Effector memory CD8-positive, alpha-beta T cell (primary cell): ENCODE results near the gene HDLBP.
A peak's percentile ranks its signal among the peaks of the same experiment; 100 is the strongest.
"Not testable (repeated sequence)": the region's sequence is repeated elsewhere in the genome, so short reads cannot be mapped to it uniquely, and the experiment has no call there.

Experiments used
- ATAC-seq: fragments of 150-1000 bp; cut with Tn5 transposase; replicated peaks from 2 replicates; pipeline ENCODE4 v1.10.0; 2021; ENCODE audit warnings: mild to moderate bottlenecking, moderate library complexity
- DNase-seq, 3 experiments: peaks; one replicate each; pipeline ENCODE4 v3.0.0; 2021
- H3K27ac Mint-ChIP-seq, 2 donors: one replicate each; pipeline ENCODE4 v1.8.0; 2022; ENCODE audit warnings: mild to moderate bottlenecking in 2 of 2, mixed read lengths in 2 of 2, moderate library complexity in 2 of 2
- H3K27me3 Mint-ChIP-seq, 2 donors: one replicate each; pipeline ENCODE4 v1.8.0; 2022; ENCODE audit warnings: mixed read lengths in 2 of 2
- H3K36me3 Mint-ChIP-seq: one replicate; pipeline ENCODE4 v1.8.0; 2022; ENCODE audit warnings: mild to moderate bottlenecking, moderate library complexity, mixed read lengths; ENCODE audit not compliant: insufficient read depth
- H3K4me1 Mint-ChIP-seq, 2 donors: one replicate each; pipeline ENCODE4 v1.8.0; 2022; ENCODE audit warnings: low read depth in 2 of 2, mixed read lengths in 2 of 2
- H3K4me3 Mint-ChIP-seq, 2 donors: one replicate each; pipeline ENCODE4 v1.8.0; 2022; ENCODE audit warnings: mild to moderate bottlenecking in 2 of 2, mixed read lengths in 2 of 2, moderate library complexity in 2 of 2
- H3K9me3 Mint-ChIP-seq, 2 donors: one replicate each; pipeline ENCODE4 v1.8.0; 2022; ENCODE audit warnings: mixed read lengths in 2 of 2

The HDLBP gene

GRCh38 chr2:241307055-241307454, 8.4 kb downstream of the HDLBP start:
- DNase-seq = no peak
- peak overlapping the region in 1 of 2 donors; percentile 89 for H3K27ac Mint-ChIP-seq
- H3K4me3 Mint-ChIP-seq = no peak overlapping the region
- no peaks in the 10 kb centered on the region for H3K27me3 Mint-ChIP-seq
- ATAC-seq = no peak
- peaks cover 4% of the 10 kb centered on the region for H3K36me3 Mint-ChIP-seq
- no peaks in the 10 kb centered on the region for H3K9me3 Mint-ChIP-seq
- peaks cover 46 to 59% of the 10 kb centered on the region in 2 donors for H3K4me1 Mint-ChIP-seq

- Mint-ChIP-seq H3K27me3 (no peaks in the 10 kb centered on the region), H3K4me1 (peaks cover 41 to 43% of the 10 kb centered on the region in 2 donors), H3K4me3 (no peak overlapping the region), H3K9me3 (no peaks in the 10 kb centered on the region), H3K36me3 (peaks cover 4% of the 10 kb centered on the region), H3K27ac (peak overlapping the region; percentile 71 to 89)
- DNase-seq (no peak), ATAC-seq (no peak)
These were observed 11.3 kb downstream of the HDLBP start for GRCh38 chr2:241304039-241304670.

- no peak overlapping the region for H3K4me3 Mint-ChIP-seq
- ATAC-seq (no peak), DNase-seq (no peak)
- peaks cover 4% of the 10 kb centered on the region for H3K36me3 Mint-ChIP-seq
- H3K4me1 Mint-ChIP-seq = peaks cover 42 to 45% of the 10 kb centered on the region in 2 donors
- no peaks in the 10 kb centered on the region for H3K27me3 Mint-ChIP-seq
- peak overlapping the region in 1 of 2 donors; percentile 89 for H3K27ac Mint-ChIP-seq
- H3K9me3 Mint-ChIP-seq = no peaks in the 10 kb centered on the region
These were observed 12.5 kb downstream of the HDLBP start for GRCh38 chr2:241302759-241303651.

- Mint-ChIP-seq H3K4me1 (peaks cover 46 to 50% of the 10 kb centered on the region in 2 donors), H3K9me3 (no peaks in the 10 kb centered on the region), H3K27me3 (no peaks in the 10 kb centered on the region), H3K27ac (no peak overlapping the region), H3K4me3 (no peak overlapping the region), H3K36me3 (peaks cover 10% of the 10 kb centered on the region)
- DNase-seq (no peak), ATAC-seq (no peak)
These were observed 13.4 kb downstream of the HDLBP start for GRCh38 chr2:241302083-241302482.

- ATAC-seq (peak; percentile 76), DNase-seq (peak in 2 of 3 experiments; percentile 27 to 35)
- H3K36me3 Mint-ChIP-seq = peaks cover 8% of the 10 kb centered on the region
- H3K4me1 Mint-ChIP-seq = peaks cover 50 to 57% of the 10 kb centered on the region in 2 donors
- H3K9me3 Mint-ChIP-seq = no peaks in the 10 kb centered on the region
- peak overlapping the region in 1 of 2 donors; percentile 62 for H3K4me3 Mint-ChIP-seq
- H3K27me3 Mint-ChIP-seq = no peaks in the 10 kb centered on the region
- peak overlapping the region in 1 of 2 donors; percentile 54 for H3K27ac Mint-ChIP-seq
These were observed 15.5 kb downstream of the HDLBP start for GRCh38 chr2:241300000-241300399.

- no peaks in the 10 kb centered on the region for H3K9me3 Mint-ChIP-seq
- peak overlapping the region; percentile 9 to 86 for H3K27ac Mint-ChIP-seq
- peaks cover 8% of the 10 kb centered on the region for H3K36me3 Mint-ChIP-seq
- peaks cover 45 to 49% of the 10 kb centered on the region in 2 donors for H3K4me1 Mint-ChIP-seq
- peak overlapping the region; percentile 58 to 62 for H3K4me3 Mint-ChIP-seq
- DNase-seq (no peak), ATAC-seq (peak; percentile 67)
- H3K27me3 Mint-ChIP-seq = no peaks in the 10 kb centered on the region
These were observed 16.8 kb downstream of the HDLBP start for GRCh38 chr2:241298673-241299072.

- Mint-ChIP-seq H3K36me3 (peaks cover 8% of the 10 kb centered on the region), H3K4me1 (peaks cover 42 to 46% of the 10 kb centered on the region in 2 donors), H3K4me3 (no peak overlapping the region), H3K27me3 (no peaks in the 10 kb centered on the region), H3K9me3 (no peaks in the 10 kb centered on the region), H3K27ac (peak overlapping the region in 1 of 2 donors; percentile 27)
- DNase-seq (no peak), ATAC-seq (no peak)
These were observed 18.7 kb downstream of the HDLBP start for GRCh38 chr2:241296767-241297166.

GRCh38 chr2:241295326-241296095, 20.0 kb downstream of the HDLBP start:
- Mint-ChIP-seq H3K9me3 (no peaks in the 10 kb centered on the region), H3K27ac (no peak overlapping the region), H3K36me3 (peaks cover 8% of the 10 kb centered on the region), H3K4me3 (no peak overlapping the region), H3K4me1 (peaks cover 43 to 56% of the 10 kb centered on the region in 2 donors), H3K27me3 (no peaks in the 10 kb centered on the region)
- ATAC-seq = no peak
- no peak for DNase-seq

- H3K9me3 Mint-ChIP-seq, H3K27ac Mint-ChIP-seq, H3K27me3 Mint-ChIP-seq, DNase-seq, H3K36me3 Mint-ChIP-seq, H3K4me3 Mint-ChIP-seq, ATAC-seq: not testable (repeated sequence)
- peaks cover 39 to 56% of the 10 kb centered on the region in 2 donors for H3K4me1 Mint-ChIP-seq
These were observed 22.1 kb downstream of the HDLBP start for GRCh38 chr2:241293378-241293797.

- peaks cover 33 to 60% of the 10 kb centered on the region in 2 donors for H3K4me1 Mint-ChIP-seq
- DNase-seq (no peak), ATAC-seq (no peak)
- no peaks in the 10 kb centered on the region for H3K27me3 Mint-ChIP-seq
- peaks cover under 1% of the 10 kb centered on the region for H3K36me3 Mint-ChIP-seq
- no peak overlapping the region for H3K4me3 Mint-ChIP-seq
- H3K9me3 Mint-ChIP-seq = no peaks in the 10 kb centered on the region
- H3K27ac Mint-ChIP-seq = peak overlapping the region; percentile 15 to 66
These were observed 23.5 kb downstream of the HDLBP start for GRCh38 chr2:241291977-241292376.

GRCh38 chr2:241291153-241291552, 24.3 kb downstream of the HDLBP start:
- Mint-ChIP-seq H3K4me3 (no peak overlapping the region), H3K4me1 (peaks cover 26 to 54% of the 10 kb centered on the region in 2 donors), H3K27ac (peak overlapping the region in 1 of 2 donors; percentile 46), H3K36me3 (no peaks in the 10 kb centered on the region), H3K9me3 (no peaks in the 10 kb centered on the region), H3K27me3 (no peaks in the 10 kb centered on the region)
- DNase-seq (no peak), ATAC-seq (no peak)

GRCh38 chr2:241289597-241289996, 25.9 kb downstream of the HDLBP start:
- H3K4me3 Mint-ChIP-seq = no peak overlapping the region
- H3K27me3 Mint-ChIP-seq = no peaks in the 10 kb centered on the region
- H3K27ac Mint-ChIP-seq = peak overlapping the region in 1 of 2 donors; percentile 19
- no peaks in the 10 kb centered on the region for H3K9me3 Mint-ChIP-seq
- DNase-seq (no peak), ATAC-seq (no peak)
- no peaks in the 10 kb centered on the region for H3K36me3 Mint-ChIP-seq
- peaks cover 26 to 47% of the 10 kb centered on the region in 2 donors for H3K4me1 Mint-ChIP-seq

- no peak overlapping the region for H3K4me3 Mint-ChIP-seq
- peak overlapping the region in 1 of 2 donors; percentile 44 for H3K27ac Mint-ChIP-seq
- DNase-seq = no peak
- no peaks in the 10 kb centered on the region for H3K9me3 Mint-ChIP-seq
- no peak for ATAC-seq
- H3K27me3 Mint-ChIP-seq = no peaks in the 10 kb centered on the region
- no peaks in the 10 kb centered on the region for H3K36me3 Mint-ChIP-seq
- H3K4me1 Mint-ChIP-seq = peaks cover 29 to 53% of the 10 kb centered on the region in 2 donors
These were observed 26.4 kb downstream of the HDLBP start for GRCh38 chr2:241289053-241289452.
